Mammary epithelial cell (primary cell): ENCODE measurements around the gene HKDC1.

Source experiments
- CTCF ChIP-seq, 2 donors: IDR thresholded peaks in 1 of 2; conservative IDR thresholded peaks in 1 of 2; 2 replicates each; pipeline ENCODE4 v1.5.1; 2011 to 2012; ENCODE audit warnings: inconsistent platforms in 2 of 2, low read length in 2 of 2, mild to moderate bottlenecking in 2 of 2, control low read depth in 1 of 2, low read depth in 1 of 2; ENCODE audit not compliant: insufficient read depth in 1 of 2; ENCODE audit errors: extremely low read depth in 1 of 2
- EZH2 ChIP-seq: IDR thresholded peaks from 2 replicates; pipeline ENCODE4 v1.6.1; 2012; ENCODE audit warnings: low read length, inconsistent platforms, borderline replicate concordance

GRCh38 chr10:69246581-69247312, 26.6 kb downstream of the HKDC1 start:
- no peak for TF ChIP-seq CTCF (conservative IDR thresholded peaks at IDR 0.05 in 1 of 2, IDR thresholded peaks at IDR 0.05 in 1 of 2; ENCODE audit: extremely low read depth in 1 of 2, insufficient read depth in 1 of 2, low read depth in 1 of 2, low read length in 2 of 2)
- TF ChIP-seq EZH2, result no peak
